PFSK-1 (cell line): ENCODE results near the gene SWAP70.

Source experiments
- POLR2AphosphoS5 ChIP-seq: IDR thresholded peaks from 2 replicates; pipeline ENCODE4 v1.6.1; 2012; ENCODE audit warnings: low read depth, mild to moderate bottlenecking, control low read depth, low read length, moderate library complexity
- SIN3A ChIP-seq: IDR thresholded peaks from 2 replicates; pipeline ENCODE4 v1.6.1; 2012; ENCODE audit warnings: mild to moderate bottlenecking, low read length, moderate library complexity, borderline replicate concordance; ENCODE audit not compliant: insufficient read depth
- TAF1 ChIP-seq: IDR thresholded peaks from 2 replicates; pipeline ENCODE4 v1.6.1; 2012; ENCODE audit warnings: low read length, control low read depth, borderline replicate concordance; ENCODE audit not compliant: insufficient read depth
- TF ChIP-seq, protein P1 (sequence below), 2 experiments: IDR thresholded peaks; 2 replicates each; pipeline versions ENCODE4 v1.6.1 to v1.8.0; 2011 to 2012; ENCODE audit warnings: low read depth in 2 of 2, low read length in 2 of 2, control low read depth in 1 of 2, inconsistent platforms in 1 of 2, mild to moderate bottlenecking in 1 of 2, moderate library complexity in 1 of 2; ENCODE audit not compliant: insufficient read depth in 1 of 2

- TF ChIP-seq, protein P1, sequence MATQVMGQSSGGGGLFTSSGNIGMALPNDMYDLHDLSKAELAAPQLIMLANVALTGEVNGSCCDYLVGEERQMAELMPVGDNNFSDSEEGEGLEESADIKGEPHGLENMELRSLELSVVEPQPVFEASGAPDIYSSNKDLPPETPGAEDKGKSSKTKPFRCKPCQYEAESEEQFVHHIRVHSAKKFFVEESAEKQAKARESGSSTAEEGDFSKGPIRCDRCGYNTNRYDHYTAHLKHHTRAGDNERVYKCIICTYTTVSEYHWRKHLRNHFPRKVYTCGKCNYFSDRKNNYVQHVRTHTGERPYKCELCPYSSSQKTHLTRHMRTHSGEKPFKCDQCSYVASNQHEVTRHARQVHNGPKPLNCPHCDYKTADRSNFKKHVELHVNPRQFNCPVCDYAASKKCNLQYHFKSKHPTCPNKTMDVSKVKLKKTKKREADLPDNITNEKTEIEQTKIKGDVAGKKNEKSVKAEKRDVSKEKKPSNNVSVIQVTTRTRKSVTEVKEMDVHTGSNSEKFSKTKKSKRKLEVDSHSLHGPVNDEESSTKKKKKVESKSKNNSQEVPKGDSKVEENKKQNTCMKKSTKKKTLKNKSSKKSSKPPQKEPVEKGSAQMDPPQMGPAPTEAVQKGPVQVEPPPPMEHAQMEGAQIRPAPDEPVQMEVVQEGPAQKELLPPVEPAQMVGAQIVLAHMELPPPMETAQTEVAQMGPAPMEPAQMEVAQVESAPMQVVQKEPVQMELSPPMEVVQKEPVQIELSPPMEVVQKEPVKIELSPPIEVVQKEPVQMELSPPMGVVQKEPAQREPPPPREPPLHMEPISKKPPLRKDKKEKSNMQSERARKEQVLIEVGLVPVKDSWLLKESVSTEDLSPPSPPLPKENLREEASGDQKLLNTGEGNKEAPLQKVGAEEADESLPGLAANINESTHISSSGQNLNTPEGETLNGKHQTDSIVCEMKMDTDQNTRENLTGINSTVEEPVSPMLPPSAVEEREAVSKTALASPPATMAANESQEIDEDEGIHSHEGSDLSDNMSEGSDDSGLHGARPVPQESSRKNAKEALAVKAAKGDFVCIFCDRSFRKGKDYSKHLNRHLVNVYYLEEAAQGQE (IDR thresholded peaks at IDR 0.05; ENCODE audit: insufficient read depth in 1 of 2, low read depth in 2 of 2, low read length in 2 of 2), result no peak
- no peak for TF ChIP-seq POLR2AphosphoS5
- no peak for TF ChIP-seq SIN3A
- no peak for TF ChIP-seq TAF1
Measured at GRCh38 chr11:9672288-9672916, 8.5 kb downstream of the SWAP70 start.
